ENCODE data around the gene DIP2A.

DNA sequence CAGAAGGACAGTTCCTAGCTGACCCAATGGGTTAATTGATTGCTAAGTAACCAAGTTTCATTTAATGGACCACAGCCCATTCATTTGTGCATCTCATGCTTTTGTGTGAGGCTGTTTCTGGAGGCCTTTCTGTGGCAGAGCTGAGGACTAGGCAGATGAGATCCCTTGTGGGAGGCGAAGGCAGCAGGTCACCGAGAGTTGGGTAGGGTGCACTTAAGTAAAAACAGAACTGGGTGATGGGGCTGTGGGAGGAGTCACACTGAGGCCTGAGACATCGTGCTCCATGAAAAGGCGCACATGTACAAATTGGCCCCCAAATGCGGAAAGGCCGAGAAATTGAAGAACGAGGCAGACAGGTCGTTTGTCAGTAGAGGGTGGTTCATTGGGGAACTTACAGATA is 85.3 kb downstream of the DIP2A start:
- TF ChIP-seq, protein P1, sequence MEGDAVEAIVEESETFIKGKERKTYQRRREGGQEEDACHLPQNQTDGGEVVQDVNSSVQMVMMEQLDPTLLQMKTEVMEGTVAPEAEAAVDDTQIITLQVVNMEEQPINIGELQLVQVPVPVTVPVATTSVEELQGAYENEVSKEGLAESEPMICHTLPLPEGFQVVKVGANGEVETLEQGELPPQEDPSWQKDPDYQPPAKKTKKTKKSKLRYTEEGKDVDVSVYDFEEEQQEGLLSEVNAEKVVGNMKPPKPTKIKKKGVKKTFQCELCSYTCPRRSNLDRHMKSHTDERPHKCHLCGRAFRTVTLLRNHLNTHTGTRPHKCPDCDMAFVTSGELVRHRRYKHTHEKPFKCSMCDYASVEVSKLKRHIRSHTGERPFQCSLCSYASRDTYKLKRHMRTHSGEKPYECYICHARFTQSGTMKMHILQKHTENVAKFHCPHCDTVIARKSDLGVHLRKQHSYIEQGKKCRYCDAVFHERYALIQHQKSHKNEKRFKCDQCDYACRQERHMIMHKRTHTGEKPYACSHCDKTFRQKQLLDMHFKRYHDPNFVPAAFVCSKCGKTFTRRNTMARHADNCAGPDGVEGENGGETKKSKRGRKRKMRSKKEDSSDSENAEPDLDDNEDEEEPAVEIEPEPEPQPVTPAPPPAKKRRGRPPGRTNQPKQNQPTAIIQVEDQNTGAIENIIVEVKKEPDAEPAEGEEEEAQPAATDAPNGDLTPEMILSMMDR (IDR thresholded peaks at IDR 0.05; ENCODE audit: low read depth, low read length, poor library complexity, severe bottlenecking): no peak
- no peak for TF ChIP-seq EZH2phosphoT487 (IDR thresholded peaks at IDR 0.05; ENCODE audit: borderline replicate concordance, low read length)
